Testis (tissue), 3 donors: ENCODE data around the gene C6orf47. TPM values are rescaled to one million over a fixed set of nuclear protein-coding genes. Genes with fewer than 3 reads are reported as not detected.

Experiments
- DNase-seq: peaks from one replicate; pipeline ENCODE4 v3.0.0-alpha.2; 2019
- H3K27ac ChIP-seq, 2 donors: fragments of 200-600 bp; sonication (generic); one replicate each; pipeline ENCODE4 v1.5.1; 2019
- H3K27me3 ChIP-seq: fragments of 200-600 bp; sonication (generic); one replicate; pipeline ENCODE4 v1.5.1; 2019
- H3K36me3 ChIP-seq: fragments of 200-600 bp; sonication (generic); one replicate; pipeline ENCODE4 v1.5.1; 2017; ENCODE audit warnings: low read depth; ENCODE audit errors: missing control alignments
- H3K4me1 ChIP-seq: fragments of 200-600 bp; sonication (generic); one replicate; pipeline ENCODE4 v1.5.1; 2019
- H3K4me3 ChIP-seq, 2 donors: fragments of 200-600 bp; sonication (generic); one replicate each; pipeline ENCODE4 v1.5.1; 2017 to 2019
- H3K9me3 ChIP-seq: fragments of 200-600 bp; sonication (generic); one replicate; pipeline ENCODE4 v1.5.1; 2017
- CTCF ChIP-seq, 3 experiments: fragments of 450-650 bp in 2 of 3; fragments of 200-600 bp in 1 of 3; sonication (generic) in 1 of 3; IDR thresholded peaks; one replicate each; pipeline ENCODE4 v1.5.1; 2016 to 2019; ENCODE audit warnings: antibody characterized with exemption in 3 of 3, mild to moderate bottlenecking in 2 of 3, moderate library complexity in 1 of 3
- POLR2A ChIP-seq: fragments of 450-650 bp; IDR thresholded peaks from one replicate; pipeline ENCODE4 v1.6.1; 2017; ENCODE audit warnings: antibody characterized with exemption, mild to moderate bottlenecking, moderate library complexity
- WGBS, 2 donors: methylation state at CpG; one replicate each; pipeline ENCODE4 v1.1.5; 2018; 5-methylcytosine and 5-hydroxymethylcytosine counted together
- intact Hi-C: fragments of 100-400 bp; cut with DNase I; formaldehyde crosslinking; loops from one replicate; pipeline ENCODE4 v1.15.1; 2023; ENCODE audit warnings: low total_unique reads
- polyA plus RNA-seq: library from polyadenylated mRNA; stranded (reverse); fragments of 350-450 nt; fragmentation: Illumina TruSeq; extraction: RNeasy Lipid Tissue Mini Kit (QIAGEN cat#74804); gene quantifications from one replicate; pipeline ENCODE4 v1.2.3, GENCODE V29; 2014; ENCODE audit warnings: low read depth, low replicate concordance; ENCODE audit not compliant: insufficient read depth
- total RNA-seq, 2 donors: library from RNA; depleted of rRNA; stranded (reverse); fragments of >200 nt; gene quantifications; one replicate each; pipeline ENCODE4 v1.2.3, GENCODE V29; 2016

The C6orf47 gene
- total and polyA plus RNA-seq, 3 donors from 2014 or later, result 11.9 to 17.8 (median 13.9) TPM

- no peak for TF ChIP-seq POLR2A
- TF ChIP-seq CTCF (IDR thresholded peaks at IDR 0.05), result no peak
- Histone ChIP-seq H3K27me3 (no peaks in the 10 kb centered on the region), H3K4me1 (peaks cover 33% of the 10 kb centered on the region), H3K4me3 (peak within 1 kb of the TSS; percentile 81 to 93), H3K36me3 (no peaks in the 10 kb centered on the region), H3K27ac (peak within 1 kb of the TSS; percentile 90 to 97), H3K9me3 (no peaks in the 10 kb centered on the region)
- intact Hi-C loops, result no loop called here
- DNase-seq, result peak; percentile 97
- 0 to 1% methylated on average over 20 to 39 of the region's 39 CpGs for WGBS, 2 donors
Measured at GRCh38 chr6:31664790-31665500, 4.4 kb upstream of the C6orf47 start, which contains the start of gene GPANK1. Gene GPANK1, minus strand, starts transcription at chr6:31664997. Its CDS starts 519 bp downstream, at chr6:31664478.

DNA sequence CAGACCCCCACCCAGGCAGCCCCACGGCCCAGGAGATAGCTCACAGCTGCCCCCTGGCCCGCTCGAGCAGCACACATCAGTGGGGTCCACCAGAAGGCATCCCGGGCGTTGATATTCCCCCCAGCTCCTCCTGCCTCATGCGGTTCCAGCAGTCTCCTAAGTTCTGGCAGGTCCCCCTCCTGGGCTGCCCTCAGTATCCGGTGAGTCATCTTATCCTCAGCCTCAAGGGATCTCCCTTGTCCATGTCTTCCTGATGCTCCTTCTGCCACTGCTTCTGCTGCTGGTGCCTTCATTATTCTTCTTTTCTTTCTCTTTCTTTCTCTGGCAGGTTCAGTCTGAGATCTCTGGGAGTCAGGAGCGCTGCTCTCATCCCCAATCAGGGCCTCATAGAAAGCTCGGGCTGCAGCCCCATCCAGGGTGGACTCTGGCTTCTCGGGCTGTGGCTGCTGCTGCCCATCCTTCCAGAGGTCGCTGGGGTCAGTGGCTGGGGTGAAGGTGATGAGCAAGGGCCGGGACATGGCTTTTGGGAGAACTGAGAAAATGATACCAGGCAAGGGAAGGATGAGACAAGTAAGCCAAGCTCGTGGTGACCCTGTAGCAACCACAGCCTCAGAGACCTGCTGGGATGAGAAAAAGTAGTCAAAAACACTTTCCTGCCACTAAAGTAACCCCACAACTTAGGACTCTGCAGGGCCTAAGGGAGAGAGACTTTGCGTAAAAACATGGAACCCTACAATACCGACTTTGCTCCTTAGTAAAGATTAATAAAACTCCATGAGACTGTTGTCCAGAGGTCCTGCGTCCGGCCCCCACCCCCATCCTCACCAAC lies 3.6 kb upstream of the C6orf47 start:
- Histone ChIP-seq H3K27ac (peak overlapping the region; percentile 90 to 97), H3K36me3 (no peaks in the 10 kb centered on the region), H3K9me3 (no peaks in the 10 kb centered on the region), H3K27me3 (no peaks in the 10 kb centered on the region), H3K4me3 (peak overlapping the region; percentile 81 to 93), H3K4me1 (peaks cover 40% of the 10 kb centered on the region)
- DNase-seq, result peak; percentile 33
- WGBS, 2 donors, result 5 to 7% methylated on average over 16 to 17 of the region's 17 CpGs
- intact Hi-C loops, result no loop called here
- TF ChIP-seq CTCF (IDR thresholded peaks at IDR 0.05) (no peak), POLR2A (no peak)

- 39 to 45% methylated on average over 9 of the region's 9 CpGs for WGBS, 2 donors
- TF ChIP-seq CTCF (IDR thresholded peaks at IDR 0.05) (no peak), POLR2A (no peak)
- Histone ChIP-seq H3K36me3 (no peaks in the 10 kb centered on the region), H3K4me3 (peak overlapping the region; percentile 81 to 93), H3K27me3 (no peaks in the 10 kb centered on the region), H3K27ac (peak overlapping the region; percentile 90 to 97), H3K9me3 (no peaks in the 10 kb centered on the region), H3K4me1 (peaks cover 47% of the 10 kb centered on the region)
- intact Hi-C loops, result no loop called here
- DNase-seq, result no peak
Measured at GRCh38 chr6:31663126-31663960, 2.8 kb upstream of the C6orf47 start.

DNA sequence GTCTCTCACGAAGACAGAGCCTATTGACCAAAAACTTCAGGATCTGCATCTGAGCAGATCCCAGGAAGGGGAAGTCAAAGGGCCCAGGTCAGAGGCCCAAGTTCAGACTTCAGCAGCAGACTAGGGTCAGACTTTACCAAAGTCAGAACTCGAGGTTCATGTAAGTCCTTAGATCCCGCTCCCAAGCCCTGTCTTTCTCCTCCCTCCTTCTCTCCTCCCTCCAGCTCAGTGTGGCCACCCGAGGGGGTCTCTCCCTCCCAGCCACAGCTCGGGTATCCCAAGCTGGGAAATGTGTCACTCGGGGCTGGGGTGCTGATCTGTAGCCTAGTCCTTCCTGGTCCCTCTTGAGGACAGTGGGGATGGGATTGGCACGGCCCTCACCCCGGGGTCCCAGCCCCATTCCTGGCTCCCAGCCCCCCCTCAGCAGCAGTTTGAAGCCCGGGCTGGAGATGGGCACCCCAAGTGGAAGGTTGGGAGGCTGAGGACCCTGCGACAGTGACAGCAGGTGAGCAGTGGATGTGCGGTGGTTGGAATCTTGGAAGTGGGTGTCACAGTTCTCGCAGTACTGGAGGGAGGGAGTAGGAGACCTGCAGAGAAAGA lies 1.6 kb upstream of the C6orf47 start:
- TF ChIP-seq POLR2A (no peak), CTCF (IDR thresholded peaks at IDR 0.05) (no peak)
- Histone ChIP-seq H3K4me1 (peaks cover 48% of the 10 kb centered on the region), H3K9me3 (no peaks in the 10 kb centered on the region), H3K27me3 (no peaks in the 10 kb centered on the region), H3K36me3 (no peaks in the 10 kb centered on the region), H3K27ac (no peak overlapping the region), H3K4me3 (no peak overlapping the region)
- no peak for DNase-seq
- intact Hi-C loops, result no loop called here
- 85 to 88% methylated on average over 9 to 12 of the region's 12 CpGs for WGBS, 2 donors
